ENCODE measurements around the gene TP53I11. TPM values are rescaled to one million over a fixed set of nuclear protein-coding genes. Genes with fewer than 3 reads are reported as not detected.

The TP53I11 gene
- total and polyA plus RNA-seq, 2 donors (not counting 1 experiment from before 2014, with no cell fraction given) = 25.0 to 229 TPM

- intact Hi-C loops (cut with micrococcal nuclease) = no loop called here
- Histone ChIP-seq H3K4me1 (ENCODE audit: control insufficient read depth in 2 of 2, insufficient read depth in 2 of 2, low read length in 2 of 2) (no peaks in the 10 kb centered on the region), H3K36me3 (replicated peaks in 1 of 2; ENCODE audit: control extremely low read depth in 1 of 2, control insufficient read depth in 1 of 2, extremely low read depth in 1 of 2, insufficient read depth in 2 of 2, low read length in 1 of 2) (no peaks in the 10 kb centered on the region), H3K9me3 (ENCODE audit: control extremely low read depth in 1 of 3, control insufficient read depth in 2 of 3, insufficient read depth in 1 of 3, low read length in 2 of 3) (no peaks in the 10 kb centered on the region), H3K4me3 (ENCODE audit: control extremely low read depth in 1 of 5, extremely low read depth in 1 of 5, insufficient read depth in 1 of 5, low read depth in 2 of 5, low read length in 4 of 5) (no peak overlapping the region), H4K20me1 (ENCODE audit: control insufficient read depth, insufficient read depth, low read length, poor library complexity, severe bottlenecking) (no peaks in the 10 kb centered on the region), H3K27ac (ENCODE audit: low read length in 2 of 2) (no peak overlapping the region), H3K9ac (ENCODE audit: low read length) (no peak overlapping the region), H3K27me3 (replicated peaks in 1 of 4; ENCODE audit: control extremely low read depth in 1 of 4, control insufficient read depth in 3 of 4, insufficient read depth in 4 of 4, low read length in 3 of 4) (no peaks in the 10 kb centered on the region), H3K79me2 (ENCODE audit: control insufficient read depth, insufficient read depth, low read length) (no peaks in the 10 kb centered on the region), H2AFZ (ENCODE audit: insufficient read depth, low read depth, low read length, poor library complexity, severe bottlenecking) (no peak overlapping the region), H3K4me2 (replicated peaks; ENCODE audit: low read depth, low read length, poor library complexity, severe bottlenecking) (no peak overlapping the region)
- CTCF ChIA-PET = interaction anchor here (1.8 kb wide), 1 partner anchor 139 kb away, joined by 4 read pairs; no protein-coding TSS in a partner anchor
- DNase-seq (no peak), ATAC-seq (ENCODE audit: low read depth) (no peak)
- Mint-ChIP-seq H3K4me3 (no peak overlapping the region), H3K27me3 (no peaks in the 10 kb centered on the region), H3K4me1 (peaks cover 3% of the 10 kb centered on the region), H3K9me3 (ENCODE audit: insufficient read depth) (no peaks in the 10 kb centered on the region), H3K27ac (no peak overlapping the region)
- TF ChIP-seq EZH2 (IDR thresholded peaks at IDR 0.05; ENCODE audit: borderline replicate concordance, insufficient read depth, low read depth, low read length, poor library complexity, severe bottlenecking) = no peak
- TF ChIP-seq CTCF (IDR thresholded peaks at IDR 0.05) = no peak
- POLR2A ChIA-PET = no interaction called here
- 96% methylated on average over 5 of the region's 6 CpGs for WGBS (ENCODE audit: insufficient coverage)
Observed at GRCh38 chr11:44966694-44967093, 16.0 kb upstream of the TP53I11 start.

GRCh38 chr11:44964526-44965209 lies 14.0 kb upstream of the TP53I11 start:
- no peak overlapping the region for H3K27ac Mint-ChIP-seq
- Histone ChIP-seq H3K9ac (ENCODE audit: low read length) (no peak overlapping the region), H3K4me3 (ENCODE audit: control extremely low read depth in 1 of 5, extremely low read depth in 1 of 5, insufficient read depth in 1 of 5, low read depth in 2 of 5, low read length in 4 of 5) (no peak overlapping the region), H3K79me2 (ENCODE audit: control insufficient read depth, insufficient read depth, low read length) (no peaks in the 10 kb centered on the region), H3K9me3 (ENCODE audit: control extremely low read depth in 1 of 3, control insufficient read depth in 2 of 3, insufficient read depth in 1 of 3, low read length in 2 of 3) (no peaks in the 10 kb centered on the region), H3K36me3 (replicated peaks in 1 of 2; ENCODE audit: control extremely low read depth in 1 of 2, control insufficient read depth in 1 of 2, extremely low read depth in 1 of 2, insufficient read depth in 2 of 2, low read length in 1 of 2) (no peaks in the 10 kb centered on the region), H2AFZ (ENCODE audit: insufficient read depth, low read depth, low read length, poor library complexity, severe bottlenecking) (no peak overlapping the region), H4K20me1 (ENCODE audit: control insufficient read depth, insufficient read depth, low read length, poor library complexity, severe bottlenecking) (no peaks in the 10 kb centered on the region), H3K4me2 (replicated peaks; ENCODE audit: low read depth, low read length, poor library complexity, severe bottlenecking) (no peak overlapping the region), H3K4me1 (ENCODE audit: control insufficient read depth in 2 of 2, insufficient read depth in 2 of 2, low read length in 2 of 2) (no peaks in the 10 kb centered on the region), H3K27me3 (replicated peaks in 1 of 4; ENCODE audit: control extremely low read depth in 1 of 4, control insufficient read depth in 3 of 4, insufficient read depth in 4 of 4, low read length in 3 of 4) (no peaks in the 10 kb centered on the region), H3K27ac (ENCODE audit: low read length in 2 of 2) (no peak overlapping the region)
- DNase-seq = no peak
- H3K9me3 Mint-ChIP-seq (ENCODE audit: insufficient read depth) = no peaks in the 10 kb centered on the region
- H3K4me1 Mint-ChIP-seq = peaks cover 3% of the 10 kb centered on the region
- ChIA-PET POLR2A (interaction anchor here (0.6 kb wide), 1 partner anchor 12 kb away, joined by 4 read pairs; no protein-coding TSS in a partner anchor), CTCF (interaction anchor here (0.7 to 1.1 kb wide), 2 partner anchors 29 to 35 kb away, joined by 3 read pairs; no protein-coding TSS in a partner anchor)
- no peak for ATAC-seq (ENCODE audit: low read depth)
- H3K27me3 Mint-ChIP-seq = no peaks in the 10 kb centered on the region
- 68% methylated on average over 8 of the region's 9 CpGs for WGBS (ENCODE audit: insufficient coverage)
- intact Hi-C loops (cut with micrococcal nuclease) = no loop called here
- no peak overlapping the region for H3K4me3 Mint-ChIP-seq
- TF ChIP-seq CTCF (IDR thresholded peaks at IDR 0.05) = no peak

Data from B cell (primary cell).